Transverse colon (tissue), 4 donors: ENCODE results near the gene NUAK2.

Experiments used
- EP300 ChIP-seq: sonication (generic); formaldehyde crosslinking; IDR thresholded peaks from one replicate; pipeline ENCODE4 v1.6.1; 2017; ENCODE audit warnings: antibody characterized with exemption, low read depth
- POLR2AphosphoS5 ChIP-seq, 3 donors: sonication (generic); formaldehyde crosslinking; IDR thresholded peaks; one replicate each; pipeline ENCODE4 v1.6.1; 2016; ENCODE audit warnings: antibody characterized with exemption in 3 of 3
- TF ChIP-seq, protein P1 (sequence below), 5 experiments: fragments of 200-600 bp in 3 of 5; fragments of 450-650 bp in 2 of 5; sonication (generic) in 3 of 5; IDR thresholded peaks; 1 replicate in 2 of 5; 2 replicates in 3 of 5; pipeline ENCODE4 v1.5.1; 2016 to 2017; ENCODE audit warnings: antibody characterized with exemption in 5 of 5, inconsistent platforms in 3 of 5, mild to moderate bottlenecking in 2 of 5, moderate library complexity in 1 of 5

DNA sequence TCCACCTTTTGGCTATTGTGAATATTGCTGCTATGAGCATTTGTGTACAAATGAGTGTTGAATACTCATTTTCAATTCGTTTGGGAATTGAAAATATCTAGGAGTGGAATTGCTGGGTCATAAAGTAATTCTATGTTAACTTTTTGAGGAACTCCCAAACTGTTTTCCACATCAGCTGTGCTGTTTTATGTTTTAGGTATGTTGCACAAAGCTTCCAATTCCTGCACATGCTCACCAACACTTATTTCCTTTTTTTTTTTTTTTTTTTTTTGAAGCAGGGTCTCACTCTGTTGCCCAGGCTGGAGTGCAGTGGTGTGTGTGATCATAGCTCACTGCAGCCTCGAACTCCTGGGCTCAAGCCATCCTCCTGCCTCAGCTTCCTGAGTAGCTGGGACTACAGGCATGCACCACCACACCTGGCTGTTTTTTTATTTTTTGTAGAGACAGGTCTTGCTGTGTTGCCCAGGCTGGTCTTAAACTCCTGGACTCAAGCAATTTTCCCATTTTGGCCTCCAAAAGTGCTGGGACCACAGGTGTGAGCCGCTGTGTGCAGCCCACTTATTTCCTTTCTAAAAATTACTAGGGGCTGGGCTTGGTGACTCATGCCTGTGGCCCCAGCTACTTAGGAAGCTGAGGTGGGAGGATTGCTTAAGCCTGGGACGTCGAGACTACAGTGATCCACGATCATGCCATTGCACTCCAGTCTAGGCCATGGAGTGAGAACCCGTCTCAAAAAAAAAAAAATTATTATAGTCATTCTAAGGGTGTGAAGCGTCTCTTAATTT lies 60.4 kb downstream of the NUAK2 start:
- TF ChIP-seq POLR2AphosphoS5 (IDR thresholded peaks at IDR 0.05) (no peak), EP300 (no peak)
- TF ChIP-seq, protein P1, sequence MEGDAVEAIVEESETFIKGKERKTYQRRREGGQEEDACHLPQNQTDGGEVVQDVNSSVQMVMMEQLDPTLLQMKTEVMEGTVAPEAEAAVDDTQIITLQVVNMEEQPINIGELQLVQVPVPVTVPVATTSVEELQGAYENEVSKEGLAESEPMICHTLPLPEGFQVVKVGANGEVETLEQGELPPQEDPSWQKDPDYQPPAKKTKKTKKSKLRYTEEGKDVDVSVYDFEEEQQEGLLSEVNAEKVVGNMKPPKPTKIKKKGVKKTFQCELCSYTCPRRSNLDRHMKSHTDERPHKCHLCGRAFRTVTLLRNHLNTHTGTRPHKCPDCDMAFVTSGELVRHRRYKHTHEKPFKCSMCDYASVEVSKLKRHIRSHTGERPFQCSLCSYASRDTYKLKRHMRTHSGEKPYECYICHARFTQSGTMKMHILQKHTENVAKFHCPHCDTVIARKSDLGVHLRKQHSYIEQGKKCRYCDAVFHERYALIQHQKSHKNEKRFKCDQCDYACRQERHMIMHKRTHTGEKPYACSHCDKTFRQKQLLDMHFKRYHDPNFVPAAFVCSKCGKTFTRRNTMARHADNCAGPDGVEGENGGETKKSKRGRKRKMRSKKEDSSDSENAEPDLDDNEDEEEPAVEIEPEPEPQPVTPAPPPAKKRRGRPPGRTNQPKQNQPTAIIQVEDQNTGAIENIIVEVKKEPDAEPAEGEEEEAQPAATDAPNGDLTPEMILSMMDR (IDR thresholded peaks at IDR 0.05) = no peak
